GM18907 (cell line): Measurements from ENCODE around the gene RNF4.

ENCODE experiments used
- ATAC-seq: cut with Tn5 transposase; IDR thresholded peaks from one replicate; pipeline ENCODE4 v1.9.1; 2021; ENCODE audit warnings: mild to moderate bottlenecking, moderate library complexity; ENCODE audit not compliant: unreplicated experiment

Gene RNF4

GRCh38 chr4:2437475-2438215, 31.3 kb upstream of the RNF4 start:
- ATAC-seq = no peak

- no peak for ATAC-seq
Observed at GRCh38 chr4:2438822-2439718, 29.8 kb upstream of the RNF4 start.

GRCh38 chr4:2441393-2442174, 27.3 kb upstream of the RNF4 start:
- ATAC-seq = peak; percentile 89

- no peak for ATAC-seq
Observed at GRCh38 chr4:2442175-2442993, 26.5 kb upstream of the RNF4 start.

- ATAC-seq = no peak
Observed at GRCh38 chr4:2443061-2443730, 25.7 kb upstream of the RNF4 start.

- no peak for ATAC-seq
Observed at GRCh38 chr4:2443956-2444740, 24.8 kb upstream of the RNF4 start.

- ATAC-seq = no peak
Observed at GRCh38 chr4:2445130-2445529, 23.8 kb upstream of the RNF4 start.

GRCh38 chr4:2445571-2445970, 23.3 kb upstream of the RNF4 start:
- no peak for ATAC-seq

GRCh38 chr4:2446656-2447564, 22.0 kb upstream of the RNF4 start:
- ATAC-seq = no peak

GRCh38 chr4:2448589-2448988, 20.3 kb upstream of the RNF4 start:
- ATAC-seq = no peak

- no peak for ATAC-seq
Observed at GRCh38 chr4:2449051-2449450, 19.9 kb upstream of the RNF4 start.

GRCh38 chr4:2449511-2450392, 19.2 kb upstream of the RNF4 start:
- ATAC-seq = no peak

- no peak for ATAC-seq
Observed at GRCh38 chr4:2450394-2451035, 18.4 kb upstream of the RNF4 start.

GRCh38 chr4:2451036-2451520, 17.8 kb upstream of the RNF4 start:
- ATAC-seq = no peak

GRCh38 chr4:2451821-2452785, 16.8 kb upstream of the RNF4 start:
- ATAC-seq = no peak
